H1 (cell line): ENCODE data around the gene GPRIN1. TPM values are rescaled to one million over a fixed set of nuclear protein-coding genes. Genes with fewer than 3 reads are reported as not detected.

Experiments used
- CTCF ChIA-PET: fragments of 300-600 bp; sonication (Branson Sonifier 250); formaldehyde crosslinking; loops from one replicate; lab custom pipeline; 2021; ENCODE audit not compliant: partially characterized antibody; lab: Charles Lee
- POLR2A ChIA-PET: fragments of 300-600 bp; sonication (Branson Sonifier 250); formaldehyde crosslinking; loops from one replicate; lab custom pipeline; 2021; ENCODE audit warnings: inconsistent platforms; ENCODE audit not compliant: partially characterized antibody; lab: Charles Lee
- DNase-seq, 2 experiments: peaks; one replicate each; pipeline versions ENCODE4 v3.0.0 to v3.0.0-alpha.2; 2010 to 2022; ENCODE audit warnings: low spot score in 2 of 2, low read depth in 1 of 2, mixed read lengths in 1 of 2
- FAIRE-seq: peaks from 2 replicates; lab custom pipeline; 2011; peaks lifted over from hg19 to GRCh38; lab: Jason Lieb, UNC
- H2AFZ ChIP-seq: 2 replicates; pipeline ENCODE4 v1.8.1; 2012; ENCODE audit warnings: low read length, inconsistent platforms
- H2AK5ac ChIP-seq: 2 replicates; pipeline ENCODE4 v1.6.1; 2013; ENCODE audit warnings: low read depth, low read length
- H2BK120ac ChIP-seq: replicated peaks from 2 replicates; pipeline ENCODE3; 2013; ENCODE audit warnings: low read depth, low read length, inconsistent platforms
- H2BK12ac ChIP-seq: 2 replicates; pipeline ENCODE4 v1.6.1; 2013; ENCODE audit warnings: low read depth, low read length
- H2BK15ac ChIP-seq: 2 replicates; pipeline ENCODE4 v1.6.1; 2013; ENCODE audit warnings: low read length
- H2BK20ac ChIP-seq: 2 replicates; pipeline ENCODE4 v1.6.1; 2013; ENCODE audit warnings: low read length
- H2BK5ac ChIP-seq: 2 replicates; pipeline ENCODE4 v1.6.1; 2013; ENCODE audit warnings: low read depth, low read length
- H3K14ac ChIP-seq: 2 replicates; pipeline ENCODE4 v1.6.1; 2013; ENCODE audit warnings: inconsistent platforms; ENCODE audit not compliant: insufficient read length
- H3K18ac ChIP-seq: 2 replicates; pipeline ENCODE4 v1.6.1; 2013; ENCODE audit warnings: low read length; ENCODE audit errors: extremely low read depth
- H3K23ac ChIP-seq: 2 replicates; pipeline ENCODE4 v1.6.1; 2013; ENCODE audit warnings: inconsistent platforms; ENCODE audit not compliant: insufficient read length
- H3K23me2 ChIP-seq: 2 replicates; pipeline ENCODE4 v1.6.1; 2013; ENCODE audit warnings: low read depth, low read length
- H3K27ac ChIP-seq: 2 replicates; pipeline ENCODE4 v1.6.1; 2011; ENCODE audit warnings: low read depth, low read length, inconsistent platforms
- H3K27me3 ChIP-seq, 4 experiments: replicated peaks in 1 of 4; 1 replicate in 1 of 4; 2 replicates in 3 of 4; pipeline versions ENCODE4 v1.6.1 to v1.8.1; 2011 to 2013; ENCODE audit warnings: low read length in 3 of 4, mild to moderate bottlenecking in 3 of 4, inconsistent platforms in 2 of 4, mixed read lengths in 2 of 4, moderate library complexity in 1 of 4; ENCODE audit not compliant: control insufficient read depth in 3 of 4, insufficient read depth in 3 of 4; ENCODE audit errors: extremely low read depth in 1 of 4
- H3K36me3 ChIP-seq, 4 experiments: 2 replicates each; pipeline versions ENCODE4 v1.6.1 to v1.8.1; 2011 to 2013; ENCODE audit warnings: mild to moderate bottlenecking in 4 of 4, low read length in 3 of 4, moderate library complexity in 2 of 4, control low read depth in 1 of 4, inconsistent platforms in 1 of 4; ENCODE audit not compliant: insufficient read depth in 4 of 4, control insufficient read depth in 2 of 4
- H3K4ac ChIP-seq: replicated peaks from 2 replicates; pipeline ENCODE3; 2013; ENCODE audit warnings: low read length, low read depth, mixed read lengths, inconsistent platforms; ENCODE audit not compliant: insufficient read length
- H3K4me1 ChIP-seq, 4 experiments: replicated peaks in 1 of 4; 1 replicate in 1 of 4; 2 replicates in 3 of 4; pipeline versions ENCODE4 v1.6.1 to v1.8.1; 2011 to 2013; ENCODE audit warnings: low read length in 3 of 4, inconsistent platforms in 2 of 4, mixed read lengths in 1 of 4; ENCODE audit not compliant: insufficient read depth in 4 of 4, control insufficient read depth in 3 of 4
- H3K4me2 ChIP-seq, 2 experiments: 2 replicates each; pipeline versions ENCODE4 v1.6.1 to v1.8.1; 2011 to 2013; ENCODE audit warnings: low read depth in 2 of 2, low read length in 2 of 2, control low read depth in 1 of 2, inconsistent platforms in 1 of 2, mild to moderate bottlenecking in 1 of 2; ENCODE audit not compliant: insufficient read depth in 1 of 2
- H3K4me3 ChIP-seq, 4 experiments: fragments of 200-600, 300-600 bp in 1 of 4; sonication (generic), shearing (Covaris generic), sonication (Bioruptor Twin) in 1 of 4; 2 replicates each; pipeline versions ENCODE4 v1.5.1 to v1.8.1; 2011 to 2016; ENCODE audit warnings: low read length in 4 of 4, low read depth in 3 of 4, control low read depth in 2 of 4, inconsistent platforms in 2 of 4, mild to moderate bottlenecking in 2 of 4, mixed read lengths in 1 of 4, moderate library complexity in 1 of 4; ENCODE audit not compliant: insufficient read depth in 2 of 4; ENCODE audit errors: extremely low read depth in 1 of 4
- H3K56ac ChIP-seq: replicated peaks from 2 replicates; pipeline ENCODE3; 2013; ENCODE audit warnings: low read depth, mild to moderate bottlenecking, mixed read lengths, low read length, inconsistent platforms; ENCODE audit not compliant: insufficient read length
- H3K79me1 ChIP-seq: 2 replicates; pipeline ENCODE4 v1.6.1; 2013; ENCODE audit warnings: low read depth, low read length, control low read depth
- H3K79me2 ChIP-seq, 2 experiments: 2 replicates each; pipeline versions ENCODE4 v1.6.1 to v1.8.1; 2012 to 2013; ENCODE audit warnings: low read length in 2 of 2, mild to moderate bottlenecking in 2 of 2, inconsistent platforms in 1 of 2; ENCODE audit not compliant: insufficient read depth in 2 of 2, control insufficient read depth in 1 of 2
- H3K9ac ChIP-seq, 4 experiments: replicated peaks in 1 of 4; 1 replicate in 1 of 4; 2 replicates in 3 of 4; pipeline versions ENCODE4 v1.6.1 to v1.8.1; 2011 to 2013; ENCODE audit warnings: low read depth in 3 of 4, low read length in 3 of 4, control low read depth in 2 of 4, mild to moderate bottlenecking in 2 of 4, moderate library complexity in 2 of 4, inconsistent platforms in 1 of 4; ENCODE audit errors: extremely low read depth in 1 of 4
- H3K9me3 ChIP-seq, 2 experiments: 2 replicates each; pipeline versions ENCODE4 v1.6.1 to v1.8.1; 2012 to 2013; ENCODE audit warnings: mild to moderate bottlenecking in 2 of 2, moderate library complexity in 2 of 2, control low read depth in 1 of 2, inconsistent platforms in 1 of 2, low read depth in 1 of 2, low read length in 1 of 2, mixed read lengths in 1 of 2; ENCODE audit not compliant: insufficient read depth in 2 of 2
- H4K20me1 ChIP-seq, 2 experiments: replicated peaks in 1 of 2; 2 replicates each; pipeline versions ENCODE3 to v1.8.1; 2011 to 2013; ENCODE audit warnings: inconsistent platforms in 2 of 2, low read length in 2 of 2, mild to moderate bottlenecking in 1 of 2; ENCODE audit not compliant: insufficient read depth in 2 of 2, control insufficient read depth in 1 of 2
- H4K5ac ChIP-seq: 2 replicates; pipeline ENCODE4 v1.6.1; 2013; ENCODE audit warnings: low read length, low read depth, mixed read lengths, inconsistent platforms; ENCODE audit not compliant: insufficient read length
- H4K8ac ChIP-seq: 2 replicates; pipeline ENCODE4 v1.8.0; 2013; ENCODE audit warnings: mild to moderate bottlenecking, moderate library complexity, low read length, inconsistent platforms; ENCODE audit not compliant: insufficient read depth; ENCODE audit errors: extremely low read depth
- H4K91ac ChIP-seq: replicated peaks from 2 replicates; pipeline ENCODE3; 2013; ENCODE audit warnings: low read length, mixed read lengths, inconsistent platforms; ENCODE audit not compliant: insufficient read length
- CBX5 ChIP-seq: fragments of 300-800, 300-1000 bp; sonication (generic); IDR thresholded peaks from 2 replicates; pipeline ENCODE4 v1.7.1; 2016; ENCODE audit warnings: antibody characterized with exemption, low read length, low read depth
- CBX8 ChIP-seq: fragments of 300-800, 300-1000 bp; sonication (generic); IDR thresholded peaks from 2 replicates; pipeline ENCODE4 v1.7.1; 2016; ENCODE audit warnings: low read depth, low read length, borderline replicate concordance
- CEBPB ChIP-seq: IDR thresholded peaks from 2 replicates; pipeline ENCODE4 v1.6.1; 2012; ENCODE audit warnings: low read depth, low read length
- KDM1A ChIP-seq: fragments of 200-600, 300-600 bp; sonication (generic); IDR thresholded peaks from 2 replicates; pipeline ENCODE4 v1.7.1; 2016; ENCODE audit warnings: mild to moderate bottlenecking, low read length, borderline replicate concordance
- KDM4A ChIP-seq: IDR thresholded peaks from one replicate; pipeline ENCODE4 v1.7.1; 2012; ENCODE audit warnings: low read depth, mild to moderate bottlenecking, moderate library complexity, low read length, inconsistent platforms; ENCODE audit not compliant: severe bottlenecking
- RAD21 ChIP-seq, 2 experiments: IDR thresholded peaks in 1 of 2; conservative IDR thresholded peaks in 1 of 2; 2 replicates each; pipeline ENCODE4 v1.6.1; 2011; ENCODE audit warnings: low read depth in 2 of 2, low read length in 2 of 2, improper control_type of control experiment in 1 of 2, inconsistent platforms in 1 of 2, mild to moderate bottlenecking in 1 of 2, moderate library complexity in 1 of 2
- RNF2 ChIP-seq: fragments of 200-900, 300-1000 bp; sonication (generic); IDR thresholded peaks from 2 replicates; pipeline ENCODE4 v1.7.1; 2016; ENCODE audit warnings: borderline replicate concordance, low read depth, mild to moderate bottlenecking, antibody characterized with exemption, low read length; ENCODE audit not compliant: poor library complexity, severe bottlenecking; ENCODE audit errors: missing control alignments
- SIRT6 ChIP-seq: IDR thresholded peaks from one replicate; pipeline ENCODE4 v1.7.1; 2012; ENCODE audit warnings: low read length, inconsistent platforms
- SP1 ChIP-seq: IDR thresholded peaks from 2 replicates; pipeline ENCODE4 v1.6.1; 2011; ENCODE audit warnings: low read depth, low read length
- SP2 ChIP-seq: IDR thresholded peaks from 2 replicates; pipeline ENCODE4 v1.6.1; 2012; ENCODE audit warnings: mild to moderate bottlenecking, low read length, inconsistent platforms
- TBP ChIP-seq: IDR thresholded peaks from 2 replicates; pipeline ENCODE4 v1.6.1; 2011; ENCODE audit warnings: low read depth, low read length, improper control_type of control experiment
- WGBS, 2 experiments: shearing (Covaris generic) in 1 of 2; methylation state at CpG; one replicate each; pipeline versions ENCODE4 v1.1.6 to v1.1.7; 2013 to 2015; ENCODE audit warnings: low lambda C conversion rate in 2 of 2, mixed read lengths in 2 of 2, inconsistent platforms in 1 of 2, low coverage in 1 of 2, missing lambda C conversion rate in 1 of 2; ENCODE audit not compliant: insufficient replicate concordance in 2 of 2, insufficient coverage in 1 of 2, insufficient read length in 1 of 2; ENCODE audit errors: extremely low coverage in 1 of 2, missing lambda C conversion rate in 1 of 2; 5-methylcytosine and 5-hydroxymethylcytosine counted together
- polyA plus RNA-seq, 7 experiments: library from polyadenylated mRNA; depleted of rRNA in 3 of 7; stranded (reverse) in 5 of 7; unstranded in 2 of 7; fragments of >200 nt in 5 of 7; fragments of 200-250 nt in 2 of 7; gene quantifications; 1 replicate in 5 of 7; 2 replicates in 1 of 7; 4 replicates in 1 of 7; pipeline versions ENCODE4 v1.2.1 to v1.2.3, GENCODE V29; 2011 to 2013; ENCODE audit warnings: missing spikeins in 2 of 7, mixed read lengths in 2 of 7
- total RNA-seq: library from RNA; stranded (reverse); fragmentation: NEBNext Ultra II Directional; extraction: Animal tissue kit (Norgen Biotek cat#: 25700); gene quantifications from 2 replicates; pipeline ENCODE4 v1.2.1, GENCODE V29; 2021
- TF ChIP-seq, protein P1 (sequence below): IDR thresholded peaks from 2 replicates; pipeline ENCODE4 v1.6.1; 2011; ENCODE audit warnings: low read length, improper control_type of control experiment

Gene GPRIN1
- total and polyA plus RNA-seq, 2 of the 8 experiments (the other 6 are each of a cell fraction or from before 2014, with no cell fraction given) = 3.3 to 12.0 TPM

DNA sequence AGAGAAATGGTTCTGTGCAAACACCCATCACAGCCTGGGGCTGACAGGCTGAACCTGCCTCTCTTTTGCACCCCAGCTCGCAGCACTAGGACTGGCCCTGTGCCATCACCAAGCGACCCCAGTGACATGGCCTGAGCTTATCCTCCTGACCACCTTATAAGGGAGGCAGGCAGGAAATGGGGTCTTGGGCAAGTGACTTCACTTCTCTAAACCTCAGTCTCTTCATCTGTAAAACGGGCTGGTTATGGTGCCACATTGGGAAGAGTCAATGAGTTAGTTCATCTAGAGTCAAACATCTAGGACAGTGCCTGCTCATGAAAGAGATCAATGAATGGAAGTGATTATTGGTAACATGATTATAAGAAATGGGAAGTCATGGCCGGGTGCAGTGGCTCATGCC is 14.2 kb upstream of the GPRIN1 start:
- H3K27me3 ChIP-seq = peaks cover 9 to 39% (median 24%) of the 10 kb centered on the region in 4 experiments
- CTCF ChIA-PET = interaction anchor here (1.4 to 1.6 kb wide), 2 partner anchors 9 to 16 kb away, joined by 3 to 6 read pairs; no protein-coding TSS in a partner anchor
- FAIRE-seq = no peak

More for the DNA sequence above, 14.2 kb upstream of the GPRIN1 start:
- Histone ChIP-seq H3K18ac (no peak overlapping the region), H4K20me1 (peaks cover 0 to 4% of the 10 kb centered on the region in 2 experiments), H3K9me3 (peaks cover 0 to 6% of the 10 kb centered on the region in 2 experiments; a peak in 1 of 4 replicates), H3K79me2 (no peaks in the 10 kb centered on the region), H3K23ac (no peak overlapping the region), H2BK120ac (no peak overlapping the region), H3K36me3 (no peaks in the 10 kb centered on the region), H2AK5ac (no peak overlapping the region), H2BK15ac (no peak overlapping the region), H3K14ac (no peak overlapping the region), H3K23me2 (peaks cover 1% of the 10 kb centered on the region; the same call in 1 of the 2 replicates), H3K79me1 (no peaks in the 10 kb centered on the region), H2AFZ (no peak overlapping the region), H3K4me2 (no peak overlapping the region), H2BK12ac (no peak overlapping the region), H2BK5ac (no peak overlapping the region), H4K91ac (no peak overlapping the region), H4K8ac (no peak overlapping the region), H3K4ac (no peak overlapping the region), H2BK20ac (no peak overlapping the region), H3K9ac (no peak overlapping the region), H3K4me3 (no peak overlapping the region), H3K56ac (no peak overlapping the region), H4K5ac (no peak overlapping the region), H3K27ac (no peak overlapping the region), H3K4me1 (peaks cover 2 to 27% (median 16%) of the 10 kb centered on the region in 4 experiments)
- POLR2A ChIA-PET = interaction anchor here (0.9 kb wide), 1 partner anchor 12 kb away, joined by 3 read pairs; no protein-coding TSS in a partner anchor
- TF ChIP-seq KDM4A (no peak), CEBPB (no peak), SP2 (no peak), SP1 (no peak), RNF2 (no peak), TBP (no peak), SIRT6 (no peak), CBX5 (no peak), RAD21 (IDR thresholded peaks at IDR 0.05 in 1 of 2, conservative IDR thresholded peaks at IDR 0.05 in 1 of 2; ENCODE audit: low read depth in 2 of 2, low read length in 2 of 2) (no peak), CBX8 (no peak), KDM1A (no peak)
- TF ChIP-seq, protein P1, sequence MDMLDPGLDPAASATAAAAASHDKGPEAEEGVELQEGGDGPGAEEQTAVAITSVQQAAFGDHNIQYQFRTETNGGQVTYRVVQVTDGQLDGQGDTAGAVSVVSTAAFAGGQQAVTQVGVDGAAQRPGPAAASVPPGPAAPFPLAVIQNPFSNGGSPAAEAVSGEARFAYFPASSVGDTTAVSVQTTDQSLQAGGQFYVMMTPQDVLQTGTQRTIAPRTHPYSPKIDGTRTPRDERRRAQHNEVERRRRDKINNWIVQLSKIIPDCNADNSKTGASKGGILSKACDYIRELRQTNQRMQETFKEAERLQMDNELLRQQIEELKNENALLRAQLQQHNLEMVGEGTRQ = no peak
- WGBS, 2 experiments = 89% methylated on average over 4 of the region's 4 CpGs; no CpG with 5 or more reads in 1 of the 2 experiments
- DNase-seq = no peak
